Left lobe of liver (tissue), 2 donors: ENCODE data around the gene GCSAM. TPM values are rescaled to one million over a fixed set of nuclear protein-coding genes. Genes with fewer than 3 reads are reported as not detected.

ENCODE experiments used
- ATAC-seq: fragments of 200-7000 bp; cut with Tn5 transposase; one replicate; pipeline ENCODE4 v1.9.1; 2020; ENCODE audit warnings: mild to moderate bottlenecking, moderate library complexity
- DNase-seq: peaks from one replicate; pipeline ENCODE4 v3.0.0-alpha.2; 2020; ENCODE audit warnings: low spot score
- total RNA-seq: library from RNA; stranded (reverse); gene quantifications from one replicate; pipeline ENCODE4 v1.2.1, GENCODE V29; 2021
- donor health status: DM: no; HTN: no; CAD: no; lungs with moderate emphysema.
- donor health status: DM: no; HTN: yes; CAD: no.

Gene GCSAM
- total RNA-seq, 1 donor from 2014 or later = 0.18 TPM

DNA sequence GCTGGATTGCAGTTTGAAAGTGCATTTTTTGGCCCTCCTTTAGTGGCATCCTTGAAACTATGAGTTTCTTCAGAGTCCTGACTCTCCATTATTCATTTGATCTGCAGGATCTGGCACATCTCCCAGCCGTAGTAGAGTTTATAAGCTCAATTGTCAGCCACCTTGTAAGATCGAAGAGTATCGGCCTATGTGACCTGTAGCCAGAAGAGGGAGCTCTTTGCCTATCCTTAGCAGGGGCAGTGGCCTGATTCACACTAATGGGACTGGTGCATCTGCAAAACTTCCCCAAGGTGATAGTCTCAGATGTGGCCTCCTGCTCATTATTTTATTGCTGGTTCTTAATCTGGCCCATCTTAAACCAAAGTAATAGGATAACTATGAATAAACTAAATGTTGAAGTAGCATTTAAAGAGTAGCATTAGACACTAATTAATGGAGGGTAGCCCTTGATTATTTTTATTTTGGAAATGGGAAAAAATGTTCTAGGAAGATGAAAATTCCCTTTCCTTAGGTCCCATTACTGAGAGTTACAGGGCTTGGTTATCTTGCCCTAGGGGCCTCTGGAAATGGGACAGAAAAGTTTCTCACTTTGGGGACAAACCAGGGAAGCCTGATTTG, 21.2 kb downstream of the GCSAM start:
- peak; percentile 97 for ATAC-seq
- DNase-seq = peak; percentile 50

- DNase-seq (no peak), ATAC-seq (no peak)
Observed at GRCh38 chr3:112109322-112109721, 23.7 kb downstream of the GCSAM start.

DNA sequence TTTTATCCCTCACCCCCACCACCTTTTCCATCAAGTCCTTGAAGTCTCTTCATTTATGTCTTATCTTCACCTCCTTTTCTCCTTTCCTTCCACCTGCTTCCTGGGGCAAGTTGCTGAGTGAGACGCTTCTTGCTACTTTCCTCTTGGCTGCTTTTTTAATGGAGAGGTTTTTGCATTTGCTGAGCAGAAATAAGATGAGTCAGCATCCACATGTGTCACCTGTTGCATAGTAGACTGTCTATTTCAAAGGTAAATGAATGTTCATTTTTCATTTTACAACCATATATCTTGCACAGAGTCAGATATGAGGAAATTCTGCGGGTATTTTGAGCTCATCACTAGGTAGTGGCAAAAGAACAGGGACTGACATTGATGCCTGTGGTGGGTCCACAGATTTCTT, 28.3 kb downstream of the GCSAM start:
- ATAC-seq (no peak), DNase-seq (no peak)

GRCh38 chr3:112101916-112102315, 31.1 kb downstream of the GCSAM start:
- no peak for ATAC-seq

GRCh38 chr3:112097378-112097777, 35.7 kb downstream of the GCSAM start:
- ATAC-seq (no peak), DNase-seq (no peak)

More at GRCh38 chr3:112101916-112102315, 31.1 kb downstream of the GCSAM start:
- no peak for DNase-seq

- no peak for ATAC-seq
Observed at GRCh38 chr3:112096176-112096575, 36.9 kb downstream of the GCSAM start.

GRCh38 chr3:112095731-112096130, 37.3 kb downstream of the GCSAM start:
- DNase-seq (no peak), ATAC-seq (no peak)

More at GRCh38 chr3:112096176-112096575, 36.9 kb downstream of the GCSAM start:
- no peak for DNase-seq

GRCh38 chr3:112093180-112093522, 39.9 kb downstream of the GCSAM start:
- no peak for ATAC-seq
- DNase-seq = no peak

- DNase-seq = no peak
- ATAC-seq = no peak
Observed at GRCh38 chr3:112092496-112093179, 40.4 kb downstream of the GCSAM start.

- ATAC-seq (no peak), DNase-seq (no peak)
Observed at GRCh38 chr3:112090887-112091586, 42.0 kb downstream of the GCSAM start.

DNA sequence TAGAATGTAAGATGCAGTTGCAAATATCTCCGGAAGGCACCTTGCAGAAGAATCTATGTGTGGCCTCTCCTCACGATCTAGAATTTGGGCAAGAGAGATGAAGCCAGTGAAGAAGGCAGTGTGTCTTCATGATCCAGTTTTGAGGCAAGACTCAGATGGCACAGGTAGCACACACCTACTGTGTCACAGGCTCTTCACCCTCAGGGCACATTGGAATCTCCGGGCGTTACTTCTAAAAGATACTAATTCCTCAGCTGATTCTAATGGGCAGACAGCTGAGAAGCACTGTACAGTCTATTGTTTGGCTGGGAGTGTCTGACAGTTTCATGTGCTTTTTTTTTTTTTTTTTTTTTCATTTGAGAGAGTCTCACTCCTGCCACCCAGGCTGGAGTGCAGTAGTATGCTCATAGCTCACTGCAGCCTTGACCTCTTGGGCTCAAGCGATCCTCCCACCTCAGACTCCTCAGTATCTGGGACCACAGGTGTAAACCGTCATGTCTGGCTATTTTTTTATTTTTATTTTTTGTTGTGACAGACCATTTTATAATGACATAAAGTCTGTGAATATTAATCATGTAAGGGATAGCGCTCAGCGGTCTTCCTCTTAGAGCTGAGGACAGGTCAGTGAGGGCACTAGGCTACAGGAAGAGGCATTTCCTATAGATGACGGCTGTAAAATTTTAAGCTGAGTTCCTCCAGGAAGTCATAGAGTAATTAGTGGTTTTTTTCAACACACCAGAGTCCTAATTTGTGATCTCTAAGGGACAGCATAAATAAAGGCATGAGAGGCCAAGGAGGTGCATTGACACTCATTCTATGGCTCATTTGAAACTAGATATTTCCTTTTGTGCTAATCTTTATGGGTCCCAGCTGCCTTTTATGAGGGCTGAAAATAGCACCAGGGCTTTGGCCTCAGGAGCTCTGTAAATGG, 42.8 kb downstream of the GCSAM start:
- DNase-seq = no peak
- ATAC-seq = no peak

DNA sequence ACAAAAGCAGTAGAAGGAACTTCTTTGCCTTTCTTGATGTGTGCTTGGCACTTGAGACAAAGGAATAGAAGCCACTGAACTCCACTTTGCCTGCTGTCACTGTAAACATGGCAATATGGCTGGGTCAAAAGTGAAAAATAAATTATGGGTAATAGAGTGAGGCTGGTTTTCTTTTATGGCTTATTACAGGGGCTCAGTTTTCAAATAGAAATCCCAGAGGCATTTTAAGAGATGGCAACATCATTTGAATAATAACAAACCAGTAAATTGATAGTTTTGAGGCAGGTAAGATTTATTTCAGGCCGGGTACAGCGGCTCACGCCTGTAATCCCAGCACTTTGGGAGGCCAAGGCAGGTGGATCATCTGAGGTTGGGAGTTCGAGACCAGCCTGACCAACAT, 44.1 kb downstream of the GCSAM start:
- ATAC-seq = no peak
- DNase-seq = no peak

DNA sequence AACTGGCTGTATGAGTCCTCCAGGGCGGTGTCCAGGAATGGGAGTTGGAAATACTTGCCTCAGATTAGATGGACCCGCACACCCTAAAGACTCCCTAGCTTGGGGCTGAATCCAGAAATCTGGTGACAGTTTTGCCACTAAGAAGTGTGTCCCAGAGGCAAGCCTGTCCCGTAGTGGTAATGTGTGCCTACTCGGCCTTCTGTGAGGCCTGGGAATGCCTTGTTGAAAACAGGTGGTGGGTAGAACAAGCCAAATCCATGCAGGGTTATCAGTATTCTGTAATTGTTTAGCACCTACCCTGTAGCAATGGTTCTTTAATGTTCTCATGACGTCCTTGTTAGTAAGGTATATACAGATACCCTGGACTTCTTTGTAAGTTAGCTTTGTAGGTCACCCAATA, 45.3 kb downstream of the GCSAM start:
- DNase-seq (no peak), ATAC-seq (no peak)

GRCh38 chr3:112086875-112087524, 46.0 kb downstream of the GCSAM start:
- DNase-seq = no peak
- no peak for ATAC-seq

DNA sequence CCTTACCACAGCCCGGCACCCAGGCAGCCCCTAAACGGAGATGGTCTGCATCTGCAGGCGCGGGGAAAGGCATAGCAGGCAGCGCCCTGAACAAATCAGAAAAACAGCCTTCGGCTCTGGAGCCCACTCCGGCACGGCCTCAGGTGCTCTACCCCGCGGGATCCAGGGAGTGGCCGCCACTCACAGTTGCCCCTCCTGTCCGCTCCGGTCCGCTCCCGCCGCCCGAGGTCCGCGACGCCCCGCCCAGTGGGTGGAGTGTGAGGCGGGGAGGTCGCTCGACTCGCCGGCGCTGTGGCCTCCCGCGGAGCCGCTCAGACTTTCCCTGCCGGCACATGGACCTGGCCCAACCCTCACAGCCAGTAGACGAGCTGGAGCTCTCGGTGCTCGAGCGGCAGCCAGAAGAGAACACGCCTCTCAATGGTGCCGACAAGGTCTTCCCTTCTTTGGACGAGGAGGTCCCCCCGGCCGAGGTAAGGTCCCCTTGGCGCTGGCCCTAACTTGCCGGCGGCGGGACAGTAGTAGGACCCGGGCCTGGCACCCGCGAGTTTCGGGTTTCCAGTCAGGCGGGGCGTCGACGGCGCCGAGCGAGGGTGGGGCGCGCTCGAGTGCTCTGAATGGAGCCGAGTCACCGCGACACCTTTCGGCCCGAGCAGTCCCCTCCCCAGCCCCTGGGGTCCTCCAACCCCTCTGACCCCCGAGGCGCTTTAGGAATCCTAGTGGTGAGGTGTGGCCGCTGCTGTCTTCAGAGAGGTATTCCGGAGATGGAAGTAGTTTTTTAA, 46.8 kb downstream of the GCSAM start, which contains the start of gene C3orf52:
C3orf52 (plus strand) TSS at position 314 of the 779 bp plus-strand sequence; CDS start at position 333, 19 bp downstream.
- ATAC-seq (peak; percentile 99), DNase-seq (peak; percentile 75)

DNA sequence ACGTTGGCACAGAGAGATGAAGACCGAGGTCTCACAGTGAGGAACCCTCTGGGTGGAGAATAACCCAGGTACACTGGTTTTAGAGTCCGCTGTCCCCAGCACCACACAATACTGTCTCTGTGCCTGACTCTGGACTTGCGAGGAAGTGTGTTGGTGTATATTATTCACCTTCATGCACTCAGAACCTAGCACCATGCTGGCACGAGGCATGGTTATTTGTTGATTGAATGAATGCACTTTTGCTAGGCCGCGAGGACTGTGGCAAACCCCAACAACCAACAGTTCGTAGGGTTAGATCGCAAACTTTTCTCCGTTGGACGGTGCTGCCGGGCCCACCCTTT, 47.3 kb downstream of the GCSAM start:
- no peak for DNase-seq
- ATAC-seq = no peak

DNA sequence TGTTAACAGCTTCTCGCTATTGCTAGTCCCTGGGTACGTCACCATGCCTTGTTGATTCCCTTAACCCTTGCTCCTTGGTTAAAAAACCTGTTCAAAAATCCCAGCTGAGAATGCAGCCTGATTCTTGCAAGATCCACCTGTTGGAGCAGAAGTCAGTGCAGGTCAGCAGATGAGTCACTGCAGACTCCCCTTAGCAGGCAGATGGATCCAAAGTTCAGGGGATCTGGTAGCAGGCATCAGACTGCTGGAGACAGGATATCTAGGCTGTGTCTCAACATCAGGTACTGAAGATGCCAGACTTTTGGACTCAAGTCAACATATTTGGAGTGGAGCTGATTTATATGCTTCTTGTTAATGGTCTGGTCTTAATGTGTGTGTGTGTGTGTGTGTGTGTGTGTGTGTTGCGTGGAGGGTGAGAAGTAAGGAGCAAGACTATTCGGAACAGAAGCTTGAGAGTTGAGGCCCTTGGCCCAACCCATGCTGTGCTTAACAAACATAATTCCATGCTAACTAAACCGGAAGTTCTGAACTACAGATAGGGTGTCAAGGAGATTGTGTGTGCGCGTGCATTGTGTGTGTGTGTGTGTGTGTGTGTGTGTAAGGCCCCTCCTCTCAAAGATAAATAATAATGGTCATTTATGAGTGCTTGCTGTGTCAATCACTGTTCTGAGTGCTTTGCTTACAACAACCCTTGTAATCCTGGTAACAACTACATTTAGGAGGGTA, 47.9 kb downstream of the GCSAM start:
- DNase-seq = no peak

GRCh38 chr3:112083239-112083638, 49.8 kb downstream of the GCSAM start:
- ATAC-seq = no peak

More for the DNA sequence above, 47.9 kb downstream of the GCSAM start:
- ATAC-seq = no peak

More at GRCh38 chr3:112083239-112083638, 49.8 kb downstream of the GCSAM start:
- DNase-seq = no peak
